ENCODE results near the gene IMP3.

GRCh38 chr15:75640483-75641178 lies 607 bp upstream of the IMP3 start:
- TF ChIP-seq CTCF (IDR thresholded peaks at IDR 0.05; ENCODE audit: extremely low read depth in 1 of 2, insufficient read depth in 1 of 2, low read depth in 1 of 2, low read length in 2 of 2) (peak; percentile 20 to 22), POLR2A (IDR thresholded peaks at IDR 0.05; ENCODE audit: low read depth, low read length) (no peak), EZH2 (IDR thresholded peaks at IDR 0.05; ENCODE audit: borderline replicate concordance, low read depth, low read length, severe bottlenecking) (no peak)

All from endothelial cell of umbilical vein (primary cell).